OCI-LY3 (cell line): ENCODE results near the gene PPP1R9A.

Experiments
- H2AFZ ChIP-seq: fragments of 200-600, 300-600 bp; shearing (Covaris generic); 2 replicates; pipeline ENCODE4 v1.6.0; 2014; ENCODE audit warnings: antibody characterized with exemption, low read depth, low read length
- H3K27ac ChIP-seq: fragments of 200-600, 300-600 bp; sonication (generic); 2 replicates; pipeline ENCODE4 v1.5.1; 2014; ENCODE audit warnings: mild to moderate bottlenecking, low read length, moderate library complexity, mixed read lengths
- H3K27me3 ChIP-seq: fragments of 200-600, 300-600 bp; sonication (generic); 2 replicates; pipeline ENCODE4 v1.6.1; 2014; ENCODE audit warnings: low read depth, low read length, mixed read lengths
- H3K36me3 ChIP-seq: fragments of 200-600, 300-600 bp; sonication (generic); replicated peaks from 2 replicates; pipeline ENCODE3; 2014; ENCODE audit warnings: low read depth, low read length, mixed read lengths
- H3K4me1 ChIP-seq: fragments of 300-600, 200-600 bp; sonication (generic); 2 replicates; pipeline ENCODE4 v1.6.1; 2014; ENCODE audit warnings: low read length, mixed read lengths
- H3K4me2 ChIP-seq: fragments of 200-600, 300-600 bp; sonication (generic); 2 replicates; pipeline ENCODE4 v1.6.1; 2014; ENCODE audit warnings: low read length, mixed read lengths
- H3K4me3 ChIP-seq: fragments of 300-600, 200-600 bp; sonication (generic); 2 replicates; pipeline ENCODE4 v1.5.1; 2014; ENCODE audit warnings: antibody characterized with exemption, mild to moderate bottlenecking, low read length, moderate library complexity
- H3K79me2 ChIP-seq: fragments of 300-600, 200-600 bp; shearing (Covaris generic); 2 replicates; pipeline ENCODE4 v1.6.1; 2014; ENCODE audit warnings: mild to moderate bottlenecking, low read length, mixed read lengths
- H3K9ac ChIP-seq: fragments of 300-600, 200-600 bp; shearing (Covaris generic); 2 replicates; pipeline ENCODE4 v1.6.0; 2014; ENCODE audit warnings: mild to moderate bottlenecking, low read length, moderate library complexity
- H3K9me3 ChIP-seq: fragments of 200-600, 300-600 bp; shearing (Covaris generic); 2 replicates; pipeline ENCODE4 v1.6.1; 2014; ENCODE audit warnings: low read length, mixed read lengths; ENCODE audit not compliant: insufficient read depth
- H4K20me1 ChIP-seq: fragments of 200-600, 300-600 bp; sonication (generic); 2 replicates; pipeline ENCODE4 v1.6.1; 2016; ENCODE audit warnings: low read length, mixed read lengths; ENCODE audit not compliant: insufficient read depth
- CTCF ChIP-seq: fragments of 200-600, 300-600 bp; sonication (generic); IDR thresholded peaks from 2 replicates; pipeline ENCODE4 v1.5.1; 2014; ENCODE audit warnings: antibody characterized with exemption, low read length, low read depth
- EZH2phosphoT487 ChIP-seq: fragments of 200-600 bp; shearing (Covaris generic); IDR thresholded peaks from 2 replicates; pipeline ENCODE4 v1.6.1; 2018; ENCODE audit warnings: antibody characterized with exemption, mixed run types, low read depth

The PPP1R9A gene

GRCh38 chr7:95155965-95156364, 248.6 kb downstream of the PPP1R9A start:
- Histone ChIP-seq H3K9ac (no peak overlapping the region), H2AFZ (no peak overlapping the region), H3K4me3 (no peak overlapping the region), H3K27me3 (no peaks in the 10 kb centered on the region), H3K9me3 (no peaks in the 10 kb centered on the region), H3K27ac (no peak overlapping the region), H3K4me2 (no peak overlapping the region), H3K4me1 (no peaks in the 10 kb centered on the region), H3K79me2 (no peaks in the 10 kb centered on the region), H4K20me1 (no peaks in the 10 kb centered on the region), H3K36me3 (no peaks in the 10 kb centered on the region)
- no peak for TF ChIP-seq EZH2phosphoT487
- no peak for TF ChIP-seq CTCF

- Histone ChIP-seq H3K9me3 (no peaks in the 10 kb centered on the region), H3K9ac (no peak overlapping the region), H3K4me2 (no peak overlapping the region), H4K20me1 (no peaks in the 10 kb centered on the region), H2AFZ (no peak overlapping the region), H3K36me3 (no peaks in the 10 kb centered on the region), H3K79me2 (no peaks in the 10 kb centered on the region), H3K4me1 (no peaks in the 10 kb centered on the region), H3K4me3 (no peak overlapping the region), H3K27ac (no peak overlapping the region), H3K27me3 (no peaks in the 10 kb centered on the region)
- TF ChIP-seq CTCF: no peak
Observed at GRCh38 chr7:95157381-95157780, 250.0 kb downstream of the PPP1R9A start.

GRCh38 chr7:95169678-95170077, 262.3 kb downstream of the PPP1R9A start:
- Histone ChIP-seq H3K27me3 (no peaks in the 10 kb centered on the region), H3K4me3 (no peak overlapping the region), H3K79me2 (no peaks in the 10 kb centered on the region), H3K4me2 (no peak overlapping the region), H3K36me3 (no peaks in the 10 kb centered on the region), H4K20me1 (no peaks in the 10 kb centered on the region), H3K9ac (no peak overlapping the region), H3K9me3 (no peaks in the 10 kb centered on the region), H2AFZ (no peak overlapping the region), H3K4me1 (no peaks in the 10 kb centered on the region), H3K27ac (no peak overlapping the region)
- TF ChIP-seq EZH2phosphoT487: no peak

- no peak overlapping the region for H3K27ac ChIP-seq
- H4K20me1 ChIP-seq: no peaks in the 10 kb centered on the region
- H3K27me3 ChIP-seq: no peaks in the 10 kb centered on the region
- no peak overlapping the region for H3K4me2 ChIP-seq
- H3K9me3 ChIP-seq: no peaks in the 10 kb centered on the region
- no peaks in the 10 kb centered on the region for H3K36me3 ChIP-seq
- no peak overlapping the region for H3K4me3 ChIP-seq
- no peak overlapping the region for H2AFZ ChIP-seq
- TF ChIP-seq CTCF: no peak
- no peak for TF ChIP-seq EZH2phosphoT487
- H3K9ac ChIP-seq: no peak overlapping the region
- H3K79me2 ChIP-seq: no peaks in the 10 kb centered on the region
- no peaks in the 10 kb centered on the region for H3K4me1 ChIP-seq
Observed at GRCh38 chr7:95172420-95172819, 265.0 kb downstream of the PPP1R9A start.

- Histone ChIP-seq H3K4me1 (no peaks in the 10 kb centered on the region), H3K4me2 (no peak overlapping the region), H3K36me3 (no peaks in the 10 kb centered on the region), H3K79me2 (no peaks in the 10 kb centered on the region), H3K27ac (no peak overlapping the region), H3K27me3 (peaks cover 3% of the 10 kb centered on the region), H3K4me3 (no peak overlapping the region), H2AFZ (no peak overlapping the region), H4K20me1 (no peaks in the 10 kb centered on the region), H3K9ac (no peak overlapping the region), H3K9me3 (no peaks in the 10 kb centered on the region)
- TF ChIP-seq CTCF: peak; percentile 19; the same call in 1 of the 2 replicates
- TF ChIP-seq EZH2phosphoT487: no peak
Observed at GRCh38 chr7:95190515-95190914, 283.1 kb downstream of the PPP1R9A start.
